ENCODE measurements around the gene GEMIN7.

The GEMIN7 gene

GRCh38 chr19:45063851-45064801, 14.9 kb upstream of the GEMIN7 start:
- DNase-seq, result no peak

- no peak for DNase-seq
Measured at GRCh38 chr19:45066921-45067661, 12.0 kb upstream of the GEMIN7 start.

- no peak for DNase-seq
Measured at GRCh38 chr19:45068041-45068440, 11.0 kb upstream of the GEMIN7 start.

- peak; percentile 31 for DNase-seq
Measured at GRCh38 chr19:45069056-45069455, 10.0 kb upstream of the GEMIN7 start.

- DNase-seq, result no peak
Measured at GRCh38 chr19:45070214-45070613, 8.8 kb upstream of the GEMIN7 start.

- DNase-seq, result no peak
Measured at GRCh38 chr19:45070861-45071544, 8.1 kb upstream of the GEMIN7 start.

- DNase-seq, result no peak
Measured at GRCh38 chr19:45071545-45071938, 7.5 kb upstream of the GEMIN7 start.

GRCh38 chr19:45071969-45072790, 6.9 kb upstream of the GEMIN7 start:
- DNase-seq, result no peak

- DNase-seq, result no peak
Measured at GRCh38 chr19:45074744-45075300, 4.2 kb upstream of the GEMIN7 start.

- peak; percentile 98 for DNase-seq
Measured at GRCh38 chr19:45075301-45076028, 3.6 kb upstream of the GEMIN7 start.

- peak; percentile 91 for DNase-seq
Measured at GRCh38 chr19:45076029-45076850, 2.8 kb upstream of the GEMIN7 start, which contains the start of gene ZNF296. Gene ZNF296, minus strand, starts transcription at chr19:45076478. Its CDS starts 105 bp downstream, at chr19:45076373.

- no peak for DNase-seq
Measured at GRCh38 chr19:45076851-45077730, 2.0 kb upstream of the GEMIN7 start.

GRCh38 chr19:45078390-45079062, 534 bp upstream of the GEMIN7 start:
- DNase-seq, result no peak

- peak; percentile 75 for DNase-seq
Measured at GRCh38 chr19:45079911-45080370, 881 bp downstream of the GEMIN7 start.

GRCh38 chr19:45082170-45082569, 3.1 kb downstream of the GEMIN7 start:
- no peak for DNase-seq

- DNase-seq, result peak; percentile 45
Measured at GRCh38 chr19:45086480-45086879, 7.4 kb downstream of the GEMIN7 start.

- peak; percentile 73 for DNase-seq
Measured at GRCh38 chr19:45087531-45087930, 8.5 kb downstream of the GEMIN7 start.

GRCh38 chr19:45090034-45090433, 11.0 kb downstream of the GEMIN7 start:
- no peak for DNase-seq

GRCh38 chr19:45090606-45091005, 11.5 kb downstream of the GEMIN7 start:
- DNase-seq, result no peak
